Stimulated activated naive CD4-positive, alpha-beta T cell treated with Interleukin-2 at 50 U/mL for 16 hours (primary cell): Measurements from ENCODE around the gene PPARGC1A.

ENCODE experiments used
- DNase-seq: peaks from one replicate; lab custom pipeline; 2025; lab: John Stamatoyannopoulos, UW

PPARGC1A gene, protein sequence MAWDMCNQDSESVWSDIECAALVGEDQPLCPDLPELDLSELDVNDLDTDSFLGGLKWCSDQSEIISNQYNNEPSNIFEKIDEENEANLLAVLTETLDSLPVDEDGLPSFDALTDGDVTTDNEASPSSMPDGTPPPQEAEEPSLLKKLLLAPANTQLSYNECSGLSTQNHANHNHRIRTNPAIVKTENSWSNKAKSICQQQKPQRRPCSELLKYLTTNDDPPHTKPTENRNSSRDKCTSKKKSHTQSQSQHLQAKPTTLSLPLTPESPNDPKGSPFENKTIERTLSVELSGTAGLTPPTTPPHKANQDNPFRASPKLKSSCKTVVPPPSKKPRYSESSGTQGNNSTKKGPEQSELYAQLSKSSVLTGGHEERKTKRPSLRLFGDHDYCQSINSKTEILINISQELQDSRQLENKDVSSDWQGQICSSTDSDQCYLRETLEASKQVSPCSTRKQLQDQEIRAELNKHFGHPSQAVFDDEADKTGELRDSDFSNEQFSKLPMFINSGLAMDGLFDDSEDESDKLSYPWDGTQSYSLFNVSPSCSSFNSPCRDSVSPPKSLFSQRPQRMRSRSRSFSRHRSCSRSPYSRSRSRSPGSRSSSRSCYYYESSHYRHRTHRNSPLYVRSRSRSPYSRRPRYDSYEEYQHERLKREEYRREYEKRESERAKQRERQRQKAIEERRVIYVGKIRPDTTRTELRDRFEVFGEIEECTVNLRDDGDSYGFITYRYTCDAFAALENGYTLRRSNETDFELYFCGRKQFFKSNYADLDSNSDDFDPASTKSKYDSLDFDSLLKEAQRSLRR

DNA sequence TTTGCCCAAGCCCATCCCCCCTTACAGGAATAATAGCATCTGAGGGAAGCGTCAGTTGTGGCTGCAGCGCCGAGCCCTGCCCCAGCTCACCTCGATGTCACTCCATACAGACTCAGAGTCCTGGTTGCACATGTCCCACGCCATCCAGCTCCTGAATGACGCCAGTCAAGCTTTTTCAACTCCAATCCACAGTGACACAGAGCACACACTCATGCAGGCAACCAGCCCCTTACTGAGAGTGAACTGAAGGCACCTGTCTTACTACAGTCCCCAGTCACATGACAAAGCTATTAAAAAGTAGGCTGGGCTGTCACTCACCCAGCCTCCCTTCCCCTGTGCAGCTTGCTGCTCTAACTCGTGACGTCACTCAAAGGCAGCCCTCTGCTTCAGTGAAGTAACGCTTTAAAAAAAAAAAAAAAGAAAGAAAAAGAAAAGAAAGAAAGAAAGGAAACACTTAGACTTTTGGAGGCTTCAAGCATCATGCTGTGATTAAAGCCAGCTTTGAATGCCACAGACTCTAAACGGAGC is at the start of gene PPARGC1A:
Gene PPARGC1A (minus strand): TSS at position 234 of the 528 bp plus-strand sequence. CDS start 90 bp downstream, at position 144.
- no peak for DNase-seq

DNA sequence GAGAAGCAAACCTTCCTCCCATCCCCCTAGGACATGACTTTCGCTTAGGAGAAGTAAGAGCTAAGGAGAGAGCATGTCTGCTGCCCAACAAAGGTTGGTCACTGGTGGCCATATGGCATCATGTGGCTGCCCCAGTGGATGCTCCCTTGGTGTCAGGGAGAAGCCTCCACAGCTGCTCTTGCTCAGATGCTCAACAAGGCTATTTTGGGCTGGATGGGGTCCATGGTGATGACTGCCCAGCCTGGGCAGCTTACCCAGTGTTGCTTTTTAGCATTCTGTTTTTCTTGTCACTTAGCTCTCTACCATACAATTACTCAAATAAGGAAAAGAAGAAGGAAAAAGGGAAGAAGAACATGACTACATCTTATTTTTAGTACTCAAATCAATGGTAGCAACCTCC is 48.9 kb upstream of the PPARGC1A start:
- no peak for DNase-seq

DNA sequence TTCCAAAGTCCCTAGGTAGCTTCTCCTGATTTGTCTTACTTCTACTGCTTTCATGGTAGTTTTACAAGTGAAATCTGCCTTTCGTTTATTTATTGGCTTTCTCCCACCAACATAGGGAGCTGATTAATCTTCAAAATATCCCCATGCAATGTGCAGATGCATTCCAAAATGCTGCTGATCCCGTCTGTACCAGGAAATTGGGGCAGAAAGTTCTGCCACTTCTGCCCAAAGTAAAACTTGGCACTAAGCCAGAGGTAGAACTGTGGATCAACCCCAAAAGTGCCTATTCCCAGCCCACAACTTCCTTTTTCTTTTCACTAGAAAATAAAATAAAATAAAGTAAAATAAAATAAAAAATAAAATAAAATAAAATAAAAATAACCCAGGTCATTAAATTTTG is 47.3 kb upstream of the PPARGC1A start:
- no peak for DNase-seq

DNA sequence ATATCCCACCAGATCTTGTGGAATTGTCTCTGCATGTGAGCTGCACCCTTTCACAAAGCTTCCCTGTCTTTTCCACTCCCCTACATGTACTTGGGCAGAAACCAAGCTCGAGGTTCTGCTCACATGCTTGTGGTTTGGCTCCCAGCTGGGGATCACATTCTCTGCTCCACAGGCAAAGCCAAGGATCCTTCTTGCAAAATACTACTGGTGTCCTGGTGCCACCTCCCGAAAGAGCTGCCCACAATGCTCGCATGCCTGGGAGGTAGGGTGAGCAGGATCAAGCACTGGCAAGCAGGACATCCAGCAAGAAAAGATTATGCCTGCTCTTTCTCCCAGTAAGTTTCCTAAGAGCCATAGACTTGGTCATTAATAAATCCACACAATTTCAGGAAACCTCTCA is 45.1 kb upstream of the PPARGC1A start:
- DNase-seq: no peak

DNA sequence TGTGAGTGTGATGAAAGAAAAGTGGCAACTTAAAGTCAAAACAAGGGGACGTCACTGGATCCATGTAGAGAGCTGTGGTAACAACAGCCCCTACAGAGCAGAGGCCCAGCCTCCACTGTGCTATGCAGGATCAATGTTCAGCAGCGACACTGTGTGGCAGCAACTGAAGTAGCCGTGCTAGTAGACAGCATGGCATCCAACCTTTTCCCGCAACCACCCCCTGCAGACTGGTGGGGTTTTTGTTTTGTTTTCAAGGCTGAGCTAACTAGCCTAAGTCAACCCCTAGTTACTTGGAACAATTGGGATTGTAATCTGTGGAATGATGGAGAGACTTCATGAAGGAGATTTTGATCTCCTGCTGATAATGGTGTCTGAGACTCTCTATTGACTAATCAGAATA is 44.4 kb upstream of the PPARGC1A start:
- DNase-seq: no peak

DNA sequence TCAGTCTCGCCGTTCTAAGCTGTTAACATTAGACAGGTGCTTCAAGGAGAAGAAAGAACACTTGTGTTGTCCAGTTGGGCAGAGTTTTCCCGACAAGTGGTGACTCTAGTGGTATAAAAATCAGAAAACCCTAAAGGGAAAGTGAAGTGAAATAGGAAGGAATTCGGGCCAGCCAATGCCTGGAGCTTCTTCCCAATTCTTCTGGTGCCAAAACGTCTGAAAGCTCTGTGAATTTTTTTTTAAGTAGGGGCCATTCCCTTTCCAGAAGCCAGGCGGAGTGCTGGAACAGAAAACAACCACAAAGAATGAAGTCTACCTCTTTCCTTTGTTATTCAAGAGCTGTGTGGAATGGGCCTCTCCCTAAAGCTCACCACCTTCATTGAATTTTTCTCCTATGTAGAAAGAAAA is 43.1 kb upstream of the PPARGC1A start:
- no peak for DNase-seq

DNA sequence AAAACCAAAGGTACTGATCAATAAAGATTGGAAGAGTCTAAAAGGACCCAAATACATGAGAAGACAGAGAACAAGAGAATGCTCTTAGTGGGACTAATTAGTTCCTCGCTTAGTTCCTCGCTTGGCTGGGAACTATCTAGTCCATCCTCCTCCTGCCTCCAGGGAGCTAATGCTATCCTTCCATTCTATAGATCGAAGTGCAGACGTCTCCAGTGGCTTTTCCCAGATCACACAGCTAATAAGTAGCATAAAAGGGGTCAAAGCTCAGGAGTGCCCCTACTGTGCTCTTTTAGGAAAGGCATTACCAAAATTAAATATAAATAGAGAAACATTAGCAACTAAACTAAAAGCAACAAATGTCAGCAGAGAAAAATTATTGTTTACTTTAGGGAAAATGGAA is 42.3 kb upstream of the PPARGC1A start:
- no peak for DNase-seq

DNA sequence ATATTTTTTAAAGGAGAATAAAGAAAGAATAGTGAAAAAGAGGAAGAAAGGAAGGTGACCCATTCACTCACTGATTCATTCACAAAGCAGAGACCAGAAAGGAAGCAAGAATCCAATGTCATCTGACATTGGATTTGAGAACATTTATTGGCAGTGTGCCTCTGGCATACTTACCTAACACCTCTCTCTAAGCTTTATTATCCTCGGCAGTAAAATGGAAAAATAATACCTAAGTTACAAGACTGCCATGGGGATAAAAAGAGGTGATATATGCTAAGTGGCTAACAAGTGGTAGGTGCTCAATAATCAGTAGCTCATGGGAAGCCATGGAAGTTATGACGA is 41.6 kb upstream of the PPARGC1A start:
- no peak for DNase-seq

DNA sequence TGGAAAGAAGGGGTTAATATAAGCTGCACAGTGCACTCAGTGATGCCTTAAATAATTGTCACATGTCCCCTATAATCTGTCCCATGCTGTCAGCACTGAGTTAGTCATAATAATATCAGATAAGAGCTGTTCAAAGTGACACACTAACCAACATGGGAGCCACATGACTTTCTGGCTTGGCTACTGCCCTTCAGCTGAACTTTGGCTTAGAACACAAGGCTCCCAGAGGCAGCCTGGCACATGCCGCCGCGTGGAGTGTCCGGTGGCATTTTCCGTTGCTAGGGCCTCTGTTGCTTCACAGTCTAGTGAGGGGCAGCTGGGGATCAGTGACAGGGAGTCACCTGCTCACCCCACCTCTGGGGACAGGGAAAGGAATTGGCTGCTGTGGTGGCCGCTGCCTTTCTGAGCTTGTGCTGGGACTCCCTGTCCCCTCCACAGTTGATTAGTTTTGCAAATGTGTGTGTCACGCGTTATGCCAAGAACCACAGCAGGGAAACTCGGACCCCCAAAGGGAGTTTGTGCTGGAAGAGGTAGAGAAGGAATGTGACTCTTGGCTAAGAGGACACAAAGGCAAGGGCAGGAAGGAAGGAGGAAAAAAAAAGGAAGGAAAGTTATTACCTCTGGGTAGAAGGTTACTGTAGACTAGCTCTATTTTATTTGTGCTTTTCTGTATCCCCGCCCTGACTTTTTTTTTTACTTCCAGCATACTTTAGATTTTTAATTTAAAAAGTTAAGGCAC is 41.1 kb upstream of the PPARGC1A start:
- DNase-seq: no peak

DNA sequence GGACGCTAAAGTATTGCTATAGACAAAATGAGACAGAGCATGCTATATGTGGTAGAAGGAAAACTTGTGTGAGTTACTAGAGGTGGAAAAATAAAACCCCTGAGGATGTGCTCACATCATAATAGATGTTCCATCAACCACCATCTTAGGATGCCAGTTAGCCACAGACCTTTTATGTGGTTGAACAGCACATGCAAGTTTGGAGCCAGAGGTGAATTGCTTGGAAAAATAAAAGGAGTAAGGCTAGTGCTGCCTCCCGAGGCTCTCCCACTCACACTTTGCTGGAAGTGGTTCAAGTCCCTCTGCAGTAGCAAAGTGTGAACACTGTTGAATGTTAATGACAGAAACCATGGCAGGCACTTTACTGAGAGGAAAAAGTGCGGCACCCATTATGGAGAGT is 39.4 kb upstream of the PPARGC1A start:
- no peak for DNase-seq

DNA sequence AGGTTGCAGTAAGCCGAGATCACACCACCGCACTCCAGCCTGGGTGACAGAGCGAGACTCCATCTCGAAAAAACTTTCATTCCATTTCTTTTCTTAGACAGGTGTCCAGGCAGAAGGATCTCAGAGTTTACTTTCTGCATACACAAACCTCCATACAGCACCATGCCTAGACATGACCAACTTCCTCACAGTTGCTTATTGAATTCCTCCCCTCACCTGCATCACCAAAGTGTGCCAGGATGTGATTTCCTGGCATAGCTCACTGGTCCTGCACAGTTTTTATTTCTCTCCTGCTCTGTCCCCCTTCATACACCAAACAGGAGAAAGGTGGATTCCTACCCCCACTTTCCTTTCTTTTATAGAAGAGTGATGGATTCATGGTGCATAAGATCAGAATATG is 34.7 kb upstream of the PPARGC1A start:
- no peak for DNase-seq

DNA sequence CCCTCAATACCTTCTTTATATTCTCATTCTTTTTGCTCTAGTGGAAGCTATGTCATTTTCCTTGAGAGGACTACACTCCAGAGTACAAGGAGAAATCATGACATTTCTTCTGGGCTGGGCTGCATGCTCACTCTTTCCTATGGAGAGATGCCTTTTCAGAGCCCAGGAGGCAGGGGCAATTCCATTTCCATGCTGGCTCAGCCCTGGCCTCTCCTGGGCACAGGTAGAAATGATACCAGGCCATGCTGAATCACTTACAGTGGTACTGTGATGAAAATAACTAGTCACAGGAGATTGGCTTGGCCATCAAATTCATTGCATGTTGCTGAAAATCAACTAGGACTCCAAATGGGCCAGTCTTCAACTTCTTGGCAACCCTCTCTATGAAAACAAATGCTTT is 34.0 kb upstream of the PPARGC1A start:
- no peak for DNase-seq

DNA sequence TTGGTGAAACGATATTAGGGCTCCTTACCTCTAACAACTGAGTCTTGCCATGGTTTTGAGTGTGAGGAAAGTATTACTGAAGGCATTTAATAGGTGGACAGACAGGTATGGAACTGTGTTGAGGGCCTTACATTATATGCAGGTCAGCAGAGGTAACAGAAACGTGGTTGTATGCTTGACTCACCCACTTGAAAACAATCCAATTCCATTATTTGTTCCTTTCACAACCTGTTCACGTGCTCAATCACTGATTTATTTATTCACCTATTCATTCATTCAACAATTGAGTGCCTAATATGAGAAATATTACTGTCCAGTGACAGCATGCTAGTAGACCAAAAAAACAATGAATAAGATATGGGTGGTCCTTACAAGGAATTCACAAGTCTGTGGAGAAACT is 33.3 kb upstream of the PPARGC1A start:
- DNase-seq: no peak

DNA sequence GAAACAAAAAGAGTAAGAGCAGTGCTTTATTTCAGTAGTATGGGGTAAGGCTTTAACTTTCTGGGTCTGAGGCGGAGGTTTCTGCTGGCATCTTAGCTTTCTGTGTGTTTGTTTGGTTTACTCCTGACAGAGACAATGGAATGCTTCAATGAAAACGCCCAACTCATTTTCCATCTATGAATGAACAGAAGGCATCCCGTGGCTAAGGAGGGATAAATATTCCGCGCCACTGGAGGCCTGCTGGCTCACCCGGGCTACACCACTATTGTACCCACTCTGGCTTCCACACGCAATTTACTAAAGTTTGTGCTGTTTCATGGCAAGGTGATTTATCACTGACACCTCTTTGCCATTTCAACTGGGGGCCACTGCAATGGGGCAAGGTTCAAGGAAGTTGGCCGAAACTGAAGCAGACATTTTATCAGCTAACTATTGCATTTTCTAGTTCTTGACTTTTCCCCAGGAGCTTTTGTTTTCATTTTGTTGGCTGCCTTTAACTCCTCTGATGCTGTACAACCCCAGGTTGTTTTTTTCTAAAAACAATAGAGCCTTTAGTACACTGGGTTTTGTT is 32.8 kb upstream of the PPARGC1A start:
- no peak for DNase-seq

DNA sequence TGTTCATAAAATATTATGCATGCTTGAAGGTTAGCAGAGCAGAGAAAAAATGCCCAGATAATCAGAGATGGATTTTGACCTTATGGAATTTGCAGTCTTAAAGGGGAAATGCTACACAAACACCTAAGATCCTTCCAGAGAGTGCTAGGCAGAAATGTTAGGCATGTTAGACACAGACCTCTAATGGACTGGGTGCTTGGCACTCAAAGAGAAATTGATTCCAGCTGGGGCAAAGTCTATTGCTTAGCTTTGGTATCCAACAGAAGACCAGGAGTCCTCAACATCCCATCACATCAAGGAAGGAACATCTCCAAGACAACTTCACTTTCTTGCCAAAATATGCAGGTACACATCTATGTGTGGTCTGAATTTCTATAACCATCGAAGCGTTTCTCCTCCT is 32.2 kb upstream of the PPARGC1A start:
- DNase-seq: no peak

DNA sequence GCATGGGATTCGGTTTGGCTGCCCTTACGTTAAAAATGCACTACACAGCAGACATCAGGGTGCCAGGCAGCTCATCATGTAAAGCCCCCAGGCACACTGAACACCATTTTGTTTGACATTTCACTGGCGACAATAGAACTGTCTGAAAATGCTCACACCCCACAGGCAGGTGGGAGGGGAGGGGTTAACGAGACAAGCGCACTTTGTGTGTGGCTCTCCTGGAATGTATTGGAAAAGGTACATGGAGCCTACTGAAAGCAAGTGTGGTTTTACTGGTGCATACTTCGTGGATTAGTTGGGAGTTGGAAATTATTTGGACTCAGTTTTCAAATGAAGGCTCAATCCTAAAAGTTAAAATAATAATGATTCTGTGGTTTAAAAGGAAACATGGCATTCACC is 31.6 kb upstream of the PPARGC1A start:
- no peak for DNase-seq

DNA sequence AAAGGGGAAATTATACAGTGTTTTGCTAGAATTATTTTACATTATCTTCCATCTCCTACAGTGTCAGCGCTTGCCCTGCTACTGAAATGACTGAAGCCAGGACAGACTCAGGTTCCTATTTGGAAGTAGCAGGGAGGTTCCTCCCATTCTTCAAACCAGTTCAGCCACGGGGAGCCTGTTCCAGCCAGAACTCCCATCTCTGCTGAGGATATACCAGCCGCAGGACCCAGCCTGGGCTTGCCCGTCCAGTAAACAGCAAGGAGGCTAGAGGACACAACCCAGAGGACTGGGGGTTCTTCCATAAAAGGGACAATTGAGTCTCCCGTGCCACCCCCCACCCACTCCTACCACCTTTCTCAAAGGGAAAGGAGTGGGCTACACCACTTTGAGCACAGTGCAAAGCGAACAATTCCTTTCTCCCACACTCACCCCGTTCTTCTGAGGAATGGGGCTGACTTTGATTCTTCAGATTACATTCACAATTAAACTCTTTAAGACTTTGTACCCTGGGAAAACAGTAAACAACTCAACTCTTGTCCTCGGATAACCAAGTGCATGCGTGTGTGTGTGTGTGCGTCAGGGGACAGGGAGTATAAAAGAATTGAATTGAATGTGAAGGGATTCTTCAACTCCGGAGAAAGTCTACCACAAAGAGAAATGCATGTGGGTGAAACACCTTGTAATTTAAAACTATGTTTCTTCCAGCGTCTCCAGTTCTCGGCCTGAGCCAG is 31.0 kb upstream of the PPARGC1A start:
- DNase-seq: no peak

DNA sequence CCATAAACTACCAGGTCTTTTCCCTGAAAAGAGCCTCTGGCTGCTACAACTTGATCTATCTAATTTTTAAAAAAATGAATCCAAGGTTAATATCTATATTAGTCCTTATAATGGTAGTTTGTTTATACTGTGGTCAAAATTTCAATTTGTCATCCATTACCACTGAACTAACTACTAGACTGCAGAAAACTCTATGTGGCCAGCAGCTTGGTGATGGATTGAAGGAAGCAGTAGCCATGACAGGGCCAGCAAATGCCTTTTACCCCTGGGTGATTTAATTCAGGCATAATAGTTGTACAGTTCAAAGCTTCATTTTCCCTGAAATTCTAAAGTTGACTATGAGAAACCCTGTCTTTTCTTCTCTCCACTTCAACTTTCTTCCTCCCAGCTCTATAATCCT is 30.4 kb upstream of the PPARGC1A start:
- DNase-seq: no peak

DNA sequence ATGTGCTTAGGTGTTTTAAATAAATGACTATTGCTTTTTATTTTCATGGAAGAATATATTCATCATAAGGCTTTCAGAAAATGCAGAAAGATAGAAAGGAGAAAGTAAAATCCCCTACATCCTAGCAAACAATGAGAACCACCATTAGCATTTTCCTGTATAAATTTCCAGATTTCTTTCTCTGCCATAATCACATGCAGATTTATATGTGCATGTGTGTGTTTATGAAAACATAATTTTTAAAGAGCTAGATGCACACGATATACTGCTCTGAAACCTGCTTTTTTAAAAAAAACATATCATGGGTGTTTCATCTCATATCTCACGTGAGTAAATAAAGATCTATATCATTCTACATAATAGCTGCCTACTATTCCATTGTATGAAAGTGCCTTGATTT is 26.4 kb upstream of the PPARGC1A start:
- DNase-seq: no peak

DNA sequence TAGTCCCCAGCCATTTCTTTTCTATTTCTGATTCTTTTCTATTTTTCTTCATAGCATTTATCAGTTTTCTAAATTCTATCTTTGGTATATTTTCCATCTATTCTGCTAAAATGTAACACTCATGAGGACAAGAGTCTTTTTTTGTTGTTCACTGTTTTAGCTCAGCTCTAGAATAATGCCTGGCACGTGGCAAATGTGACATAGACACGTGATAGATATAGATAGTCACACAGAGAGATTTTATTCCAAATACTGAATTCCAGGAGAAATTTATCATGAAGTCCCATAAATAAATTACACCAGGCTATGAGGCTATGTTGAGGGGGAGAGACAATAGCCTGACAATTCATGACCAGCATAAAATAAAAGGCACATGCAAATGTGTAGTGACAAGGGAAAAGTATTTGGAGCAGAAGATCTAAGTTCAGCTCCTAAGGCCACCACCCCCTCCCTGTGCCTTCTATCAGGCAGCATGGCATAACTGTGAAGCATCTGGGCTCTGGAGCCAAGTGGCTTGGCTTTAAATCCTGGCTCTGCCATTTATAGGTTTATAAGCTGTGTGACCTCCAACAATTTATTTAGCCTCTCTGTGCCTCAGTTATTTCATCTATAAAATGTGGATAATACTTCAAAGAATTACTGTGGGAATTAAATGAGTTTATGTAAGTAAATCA is 25.7 kb upstream of the PPARGC1A start:
- DNase-seq: no peak
